ENCODE measurements around the gene RAPGEF5.

Gene RAPGEF5

GRCh38 chr7:22363756-22364422, 6.9 kb upstream of the RAPGEF5 start:
- Mint-ChIP-seq H3K36me3 (ENCODE audit: low read depth) (no peaks in the 10 kb centered on the region), H3K27me3 (ENCODE audit: low read depth) (peaks cover 26% of the 10 kb centered on the region), H3K4me3 (no peak overlapping the region), H3K4me1 (ENCODE audit: low read depth) (no peaks in the 10 kb centered on the region), H3K9me3 (no peaks in the 10 kb centered on the region), H3K27ac (no peak overlapping the region)

GRCh38 chr7:22361795-22362194, 4.8 kb upstream of the RAPGEF5 start:
- H3K27me3 Mint-ChIP-seq (ENCODE audit: low read depth) = peaks cover 34% of the 10 kb centered on the region

GRCh38 chr7:22361320-22361719, 4.4 kb upstream of the RAPGEF5 start:
- Mint-ChIP-seq H3K27ac (no peak overlapping the region), H3K4me1 (ENCODE audit: low read depth) (peaks cover 3% of the 10 kb centered on the region), H3K27me3 (ENCODE audit: low read depth) (peaks cover 32% of the 10 kb centered on the region), H3K4me3 (no peak overlapping the region), H3K36me3 (ENCODE audit: low read depth) (no peaks in the 10 kb centered on the region), H3K9me3 (no peaks in the 10 kb centered on the region)

More at GRCh38 chr7:22361795-22362194, 4.8 kb upstream of the RAPGEF5 start:
- H3K27ac Mint-ChIP-seq = no peak overlapping the region
- H3K4me1 Mint-ChIP-seq (ENCODE audit: low read depth) = peaks cover 3% of the 10 kb centered on the region
- no peaks in the 10 kb centered on the region for H3K9me3 Mint-ChIP-seq
- no peaks in the 10 kb centered on the region for H3K36me3 Mint-ChIP-seq (ENCODE audit: low read depth)
- no peak overlapping the region for H3K4me3 Mint-ChIP-seq

- no peak overlapping the region for H3K4me3 Mint-ChIP-seq
- peaks cover 3% of the 10 kb centered on the region for H3K4me1 Mint-ChIP-seq (ENCODE audit: low read depth)
- H3K36me3 Mint-ChIP-seq (ENCODE audit: low read depth) = no peaks in the 10 kb centered on the region
- peaks cover 41% of the 10 kb centered on the region for H3K27me3 Mint-ChIP-seq (ENCODE audit: low read depth)
- no peak overlapping the region for H3K27ac Mint-ChIP-seq
- no peaks in the 10 kb centered on the region for H3K9me3 Mint-ChIP-seq
Measured at GRCh38 chr7:22358820-22359697, 2.1 kb upstream of the RAPGEF5 start.

GRCh38 chr7:22357311-22358175, 589 bp upstream of the RAPGEF5 start:
- peaks cover 45% of the 10 kb centered on the region for H3K27me3 Mint-ChIP-seq (ENCODE audit: low read depth)
- no peaks in the 10 kb centered on the region for H3K36me3 Mint-ChIP-seq (ENCODE audit: low read depth)
- H3K4me3 Mint-ChIP-seq = peak overlapping the region; percentile 71
- H3K9me3 Mint-ChIP-seq = no peaks in the 10 kb centered on the region
- H3K27ac Mint-ChIP-seq = no peak overlapping the region
- peaks cover 3% of the 10 kb centered on the region for H3K4me1 Mint-ChIP-seq (ENCODE audit: low read depth)

- Mint-ChIP-seq H3K27ac (no peak overlapping the region), H3K36me3 (ENCODE audit: low read depth) (no peaks in the 10 kb centered on the region), H3K9me3 (no peaks in the 10 kb centered on the region), H3K4me3 (no peak overlapping the region), H3K4me1 (ENCODE audit: low read depth) (peaks cover 3% of the 10 kb centered on the region), H3K27me3 (ENCODE audit: low read depth) (peaks cover 52% of the 10 kb centered on the region)
Measured at GRCh38 chr7:22356010-22356691, 803 bp downstream of the RAPGEF5 start.

- Mint-ChIP-seq H3K27ac (no peak overlapping the region), H3K36me3 (ENCODE audit: low read depth) (no peaks in the 10 kb centered on the region), H3K9me3 (no peaks in the 10 kb centered on the region), H3K4me3 (no peak overlapping the region), H3K4me1 (ENCODE audit: low read depth) (peaks cover 3% of the 10 kb centered on the region), H3K27me3 (ENCODE audit: low read depth) (peaks cover 56% of the 10 kb centered on the region)
Measured at GRCh38 chr7:22355620-22356009, 1.3 kb downstream of the RAPGEF5 start.

GRCh38 chr7:22354462-22354861, 2.5 kb downstream of the RAPGEF5 start:
- Mint-ChIP-seq H3K36me3 (ENCODE audit: low read depth) (no peaks in the 10 kb centered on the region), H3K4me1 (ENCODE audit: low read depth) (peaks cover 3% of the 10 kb centered on the region), H3K4me3 (no peak overlapping the region), H3K27ac (no peak overlapping the region), H3K27me3 (ENCODE audit: low read depth) (peaks cover 56% of the 10 kb centered on the region), H3K9me3 (no peaks in the 10 kb centered on the region)

GRCh38 chr7:22352887-22353286, 4.1 kb downstream of the RAPGEF5 start:
- no peak overlapping the region for H3K27ac Mint-ChIP-seq
- H3K4me3 Mint-ChIP-seq = no peak overlapping the region
- H3K9me3 Mint-ChIP-seq = no peaks in the 10 kb centered on the region
- H3K36me3 Mint-ChIP-seq (ENCODE audit: low read depth) = no peaks in the 10 kb centered on the region
- peaks cover 3% of the 10 kb centered on the region for H3K4me1 Mint-ChIP-seq (ENCODE audit: low read depth)
- H3K27me3 Mint-ChIP-seq (ENCODE audit: low read depth) = peaks cover 48% of the 10 kb centered on the region

- Mint-ChIP-seq H3K27ac (no peak overlapping the region), H3K9me3 (no peaks in the 10 kb centered on the region), H3K4me3 (no peak overlapping the region), H3K36me3 (ENCODE audit: low read depth) (no peaks in the 10 kb centered on the region), H3K4me1 (ENCODE audit: low read depth) (no peaks in the 10 kb centered on the region), H3K27me3 (ENCODE audit: low read depth) (peaks cover 44% of the 10 kb centered on the region)
Measured at GRCh38 chr7:22351878-22352277, 5.1 kb downstream of the RAPGEF5 start.

GRCh38 chr7:22351329-22351692, 5.6 kb downstream of the RAPGEF5 start:
- Mint-ChIP-seq H3K4me3 (no peak overlapping the region), H3K27ac (no peak overlapping the region), H3K36me3 (ENCODE audit: low read depth) (no peaks in the 10 kb centered on the region), H3K9me3 (no peaks in the 10 kb centered on the region), H3K4me1 (ENCODE audit: low read depth) (no peaks in the 10 kb centered on the region), H3K27me3 (ENCODE audit: low read depth) (peaks cover 50% of the 10 kb centered on the region)

GRCh38 chr7:22350466-22351328, 6.3 kb downstream of the RAPGEF5 start:
- Mint-ChIP-seq H3K9me3 (no peaks in the 10 kb centered on the region), H3K36me3 (ENCODE audit: low read depth) (no peaks in the 10 kb centered on the region), H3K4me3 (no peak overlapping the region), H3K4me1 (ENCODE audit: low read depth) (no peaks in the 10 kb centered on the region), H3K27ac (no peak overlapping the region), H3K27me3 (ENCODE audit: low read depth) (peaks cover 47% of the 10 kb centered on the region)

GRCh38 chr7:22348379-22348778, 8.6 kb downstream of the RAPGEF5 start:
- no peaks in the 10 kb centered on the region for H3K9me3 Mint-ChIP-seq
- no peak overlapping the region for H3K4me3 Mint-ChIP-seq
- no peak overlapping the region for H3K27ac Mint-ChIP-seq
- no peaks in the 10 kb centered on the region for H3K36me3 Mint-ChIP-seq (ENCODE audit: low read depth)
- H3K4me1 Mint-ChIP-seq (ENCODE audit: low read depth) = no peaks in the 10 kb centered on the region
- peaks cover 32% of the 10 kb centered on the region for H3K27me3 Mint-ChIP-seq (ENCODE audit: low read depth)
